OCI-LY3 (cell line): ENCODE data around the gene RGMA.
"Not testable (repeated sequence)": the region's sequence is repeated elsewhere in the genome, so short reads cannot be mapped to it uniquely, and the experiment has no call there.

ENCODE experiments used
- CTCF ChIP-seq: fragments of 200-600, 300-600 bp; sonication (generic); IDR thresholded peaks from 2 replicates; pipeline ENCODE4 v1.5.1; 2014; ENCODE audit warnings: antibody characterized with exemption, low read length, low read depth
- EZH2phosphoT487 ChIP-seq: fragments of 200-600 bp; shearing (Covaris generic); IDR thresholded peaks from 2 replicates; pipeline ENCODE4 v1.6.1; 2018; ENCODE audit warnings: antibody characterized with exemption, mixed run types, low read depth

GRCh38 chr15:93039562-93040287 lies 49.3 kb downstream of the RGMA start:
- TF ChIP-seq CTCF, EZH2phosphoT487: not testable (repeated sequence)
